H7 (cell line): ENCODE measurements around the gene CMIP. TPM values are rescaled to one million over a fixed set of nuclear protein-coding genes. Genes with fewer than 3 reads are reported as not detected.
A peak's percentile ranks its signal among the peaks of the same experiment; 100 is the strongest.

Experiments used
- DNase-seq: peaks from one replicate; pipeline ENCODE4 v3.0.0; 2012
- H3K27me3 ChIP-seq: 2 replicates; pipeline ENCODE4 v1.6.0; 2011; ENCODE audit warnings: mild to moderate bottlenecking, low read length; ENCODE audit not compliant: control insufficient read depth, insufficient read depth
- H3K36me3 ChIP-seq: replicated peaks from 2 replicates; pipeline ENCODE4 v1.5.1; 2011; ENCODE audit warnings: low read length; ENCODE audit not compliant: control insufficient read depth, insufficient read depth
- H3K4me3 ChIP-seq: 2 replicates; pipeline ENCODE4 v1.5.1; 2011; ENCODE audit warnings: low read depth, mild to moderate bottlenecking, control low read depth, low read length, moderate library complexity; ENCODE audit not compliant: insufficient read depth
- total RNA-seq: library from RNA; depleted of rRNA; stranded (reverse); fragments of >200 nt; shearing (Covaris generic); gene quantifications from 2 replicates; pipeline ENCODE4 v1.2.3, GENCODE V29; 2014

CMIP gene
- total RNA-seq, 1 experiment from 2014 or later, result 13.1 TPM

DNA sequence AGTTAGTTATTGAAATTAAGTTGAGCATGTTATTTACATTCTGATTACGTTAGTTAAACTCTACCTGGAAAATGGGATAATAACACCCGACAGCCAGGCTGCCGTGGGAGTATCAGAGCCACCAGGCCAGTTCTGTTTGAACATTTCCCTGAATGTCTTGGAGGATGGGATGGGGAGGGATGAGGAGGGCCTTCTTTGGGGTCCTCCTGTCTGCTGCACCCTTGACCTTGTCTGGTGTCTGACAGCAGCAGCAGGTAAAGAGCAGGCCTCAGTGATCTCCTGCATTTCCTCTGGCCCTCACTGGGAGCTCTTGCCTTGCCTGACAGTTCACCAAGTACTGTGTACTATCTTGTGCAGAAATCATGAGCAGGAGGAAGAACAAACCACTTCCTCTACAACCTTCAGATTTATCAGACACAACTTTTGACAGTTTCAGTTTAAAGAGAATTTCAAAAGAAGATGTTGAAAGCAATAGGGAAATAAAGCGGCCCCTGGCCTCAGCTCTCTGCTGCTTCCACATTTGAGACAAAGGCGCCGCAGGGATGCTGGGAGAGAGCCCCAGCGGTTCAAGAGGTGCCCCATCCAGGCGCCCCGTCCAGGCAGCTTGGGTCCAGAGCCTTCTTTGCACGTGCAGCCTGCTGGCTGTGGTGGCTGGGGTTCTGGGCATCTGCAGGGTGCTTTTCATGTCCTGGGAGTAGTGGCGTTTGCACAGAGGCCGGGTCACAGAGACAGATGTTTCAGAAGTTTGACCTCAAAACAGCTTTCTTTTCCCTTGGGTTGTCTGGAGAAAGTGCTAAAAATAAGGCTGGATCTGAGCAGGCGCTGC, 25.3 kb downstream of the CMIP start:
- Histone ChIP-seq H3K36me3 (peaks cover 7% of the 10 kb centered on the region), H3K27me3 (no peaks in the 10 kb centered on the region), H3K4me3 (no peak overlapping the region)
- no peak for DNase-seq

DNA sequence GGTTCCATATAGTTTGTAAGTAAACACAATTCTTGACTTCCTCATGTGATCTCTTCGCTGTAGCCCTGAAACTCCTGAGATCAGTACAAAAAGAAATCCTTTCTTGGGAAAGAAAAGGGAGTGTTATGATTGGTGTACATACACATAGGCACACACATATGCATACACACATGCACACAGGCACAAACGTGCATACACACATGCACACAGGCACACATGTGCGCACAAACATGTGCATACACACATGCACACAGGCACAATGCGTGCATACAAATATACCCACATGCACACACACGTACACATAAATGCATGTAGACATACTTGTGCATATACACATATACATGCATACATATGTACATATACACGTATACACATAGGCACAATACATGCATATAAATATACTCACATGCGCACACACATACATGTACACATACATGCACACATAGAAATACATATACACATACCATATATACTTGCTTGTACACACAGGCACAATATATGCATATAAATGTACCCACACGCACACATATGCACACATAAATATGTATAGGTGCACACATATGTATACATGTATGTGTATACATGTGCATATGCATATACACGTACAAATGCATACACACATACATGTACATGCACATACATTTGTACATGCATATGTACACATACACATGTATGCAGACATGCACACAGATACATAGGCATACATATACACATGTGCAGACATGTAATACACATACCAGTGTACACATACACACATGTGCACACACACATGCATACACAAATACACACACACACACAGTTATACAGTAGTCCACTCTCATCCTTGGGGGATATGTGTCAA, 26.4 kb downstream of the CMIP start:
- no peak overlapping the region for H3K4me3 ChIP-seq
- no peaks in the 10 kb centered on the region for H3K27me3 ChIP-seq
- DNase-seq, result no peak
- peaks cover 7% of the 10 kb centered on the region for H3K36me3 ChIP-seq

DNA sequence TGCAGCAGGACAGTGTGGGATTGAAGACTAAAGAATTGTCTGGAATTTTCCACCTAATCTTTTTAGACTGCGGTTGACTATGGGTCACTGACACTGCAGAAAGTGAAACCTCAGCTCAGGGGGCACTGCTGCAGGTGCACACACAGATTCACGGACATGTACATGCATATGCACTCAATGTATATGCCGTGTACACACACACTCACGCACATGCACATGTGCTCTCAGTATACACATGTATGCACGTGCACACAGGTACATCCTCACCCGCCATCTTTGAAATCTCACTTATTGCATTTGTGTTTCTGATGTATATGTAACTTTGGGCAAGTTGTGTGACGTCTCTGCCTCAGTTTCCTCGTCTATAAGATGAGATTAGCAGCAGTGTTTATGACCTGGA, 27.3 kb downstream of the CMIP start:
- Histone ChIP-seq H3K4me3 (no peak overlapping the region), H3K27me3 (no peaks in the 10 kb centered on the region), H3K36me3 (peaks cover 7% of the 10 kb centered on the region)
- DNase-seq, result no peak

- Histone ChIP-seq H3K27me3 (no peaks in the 10 kb centered on the region), H3K36me3 (peaks cover 7% of the 10 kb centered on the region), H3K4me3 (no peak overlapping the region)
- no peak for DNase-seq
Measured at GRCh38 chr16:81472391-81472790, 27.8 kb downstream of the CMIP start.

DNA sequence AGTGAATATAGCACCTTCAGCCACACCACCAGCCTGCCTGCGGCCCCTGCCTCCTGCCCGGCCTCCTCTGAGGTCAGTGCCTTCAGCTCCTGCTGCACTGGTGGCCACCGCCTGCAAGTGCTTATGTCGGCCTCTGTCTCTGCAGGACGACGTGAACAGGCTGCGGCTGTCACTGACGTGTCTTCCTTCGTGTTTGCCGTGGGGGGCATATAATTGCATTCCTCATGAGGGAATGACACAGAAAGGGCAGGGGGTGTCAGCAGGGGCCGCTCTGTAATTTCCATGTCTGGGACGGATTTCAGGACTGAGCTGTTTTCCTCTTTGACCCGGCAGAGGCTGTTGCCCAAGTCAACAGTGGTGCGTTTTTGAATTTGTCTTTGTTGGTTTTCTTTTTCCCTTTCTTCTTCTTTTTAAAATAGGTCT, 28.5 kb downstream of the CMIP start:
- DNase-seq, result peak; percentile 67
- no peaks in the 10 kb centered on the region for H3K27me3 ChIP-seq

GRCh38 chr16:81473558-81473957, 28.9 kb downstream of the CMIP start:
- H3K27me3 ChIP-seq, result no peaks in the 10 kb centered on the region

More for the DNA sequence above, 28.5 kb downstream of the CMIP start:
- peaks cover 7% of the 10 kb centered on the region for H3K36me3 ChIP-seq
- no peak overlapping the region for H3K4me3 ChIP-seq

GRCh38 chr16:81473969-81474959, 29.7 kb downstream of the CMIP start:
- Histone ChIP-seq H3K4me3 (no peak overlapping the region), H3K36me3 (peaks cover 7% of the 10 kb centered on the region), H3K27me3 (no peaks in the 10 kb centered on the region)
- DNase-seq, result no peak

More at GRCh38 chr16:81473558-81473957, 28.9 kb downstream of the CMIP start:
- Histone ChIP-seq H3K36me3 (peaks cover 7% of the 10 kb centered on the region), H3K4me3 (no peak overlapping the region)
- no peak for DNase-seq

- DNase-seq, result no peak
Measured at GRCh38 chr16:81477697-81478693, 33.4 kb downstream of the CMIP start.

GRCh38 chr16:81478876-81479511, 34.4 kb downstream of the CMIP start:
- no peak overlapping the region for H3K4me3 ChIP-seq
- no peaks in the 10 kb centered on the region; the same call in 1 of the 2 replicates for H3K36me3 ChIP-seq
- no peak for DNase-seq
- H3K27me3 ChIP-seq, result no peaks in the 10 kb centered on the region

More at GRCh38 chr16:81477697-81478693, 33.4 kb downstream of the CMIP start:
- Histone ChIP-seq H3K27me3 (no peaks in the 10 kb centered on the region), H3K36me3 (no peaks in the 10 kb centered on the region; the same call in 1 of the 2 replicates), H3K4me3 (no peak overlapping the region)

GRCh38 chr16:81480606-81481206, 36.1 kb downstream of the CMIP start:
- Histone ChIP-seq H3K4me3 (no peak overlapping the region), H3K36me3 (no peaks in the 10 kb centered on the region; the same call in 1 of the 2 replicates), H3K27me3 (no peaks in the 10 kb centered on the region)
- no peak for DNase-seq

- DNase-seq, result no peak
- Histone ChIP-seq H3K36me3 (no peaks in the 10 kb centered on the region; the same call in 1 of the 2 replicates), H3K27me3 (no peaks in the 10 kb centered on the region), H3K4me3 (no peak overlapping the region)
Measured at GRCh38 chr16:81481207-81481821, 36.7 kb downstream of the CMIP start.
